HepG2 (cell line): ENCODE data around the gene SND1. TPM values are rescaled to one million over a fixed set of nuclear protein-coding genes. Genes with fewer than 3 reads are reported as not detected.

Experiments used
- BHLHE40 ChIP-seq: IDR thresholded peaks from 2 replicates; pipeline ENCODE4 v1.6.1; 2011; ENCODE audit warnings: low read length, improper control_type of control experiment
- HNF4G ChIP-seq, 2 experiments: sonication (generic) in 1 of 2; formaldehyde crosslinking in 1 of 2; IDR thresholded peaks; 2 replicates each; pipeline versions ENCODE4 v1.4.0 to v1.6.1; 2011 to 2020; ENCODE audit warnings: borderline replicate concordance in 2 of 2, low read depth in 2 of 2, mild to moderate bottlenecking in 2 of 2, low read length in 1 of 2, missing genetic modification reagents in 1 of 2, moderate library complexity in 1 of 2
- NCOA2 ChIP-seq: sonication (generic); formaldehyde crosslinking; IDR thresholded peaks from 2 replicates; pipeline ENCODE4 v1.8.0; 2022; ENCODE audit warnings: inconsistent platforms
- RBM22 ChIP-seq: fragments of 200-400 bp; formaldehyde crosslinking; optimal IDR thresholded peaks from 2 replicates; pipeline ENCODE3; 2017; ENCODE audit warnings: mild to moderate bottlenecking, low read length, moderate library complexity
- SAP130 ChIP-seq: IDR thresholded peaks from 2 replicates; pipeline ENCODE4 v1.6.1; 2016; ENCODE audit warnings: low read depth
- SIN3B ChIP-seq: fragments of 150-350 bp; IDR thresholded peaks from 2 replicates; pipeline ENCODE4 v1.6.1; 2014; ENCODE audit warnings: low read length
- TEAD3 ChIP-seq: optimal IDR thresholded peaks from 2 replicates; pipeline ENCODE3; 2016; ENCODE audit warnings: borderline replicate concordance
- ZNF263 ChIP-seq: sonication (generic); formaldehyde crosslinking; IDR thresholded peaks from 2 replicates; pipeline ENCODE4 v1.4.0; 2020; ENCODE audit warnings: missing genetic modification reagents
- ZNF891 ChIP-seq: sonication (generic); formaldehyde crosslinking; IDR thresholded peaks from 2 replicates; pipeline ENCODE4 v1.5.0; 2020; ENCODE audit warnings: mild to moderate bottlenecking, missing genetic modification reagents
- polyA plus RNA-seq, 8 experiments: library from polyadenylated mRNA; depleted of rRNA in 3 of 8; stranded (reverse) in 7 of 8; unstranded in 1 of 8; fragments of >200 nt; fragmentation: Illumina TruSeq in 4 of 8; extraction: Trizol in 4 of 8; gene quantifications; 2 replicates each; pipeline versions ENCODE4 v1.2.1 to v1.2.3, GENCODE V29; 2011 to 2016; ENCODE audit warnings: low read depth in 4 of 8, missing spikeins in 1 of 8, mixed read lengths in 1 of 8; ENCODE audit not compliant: insufficient read depth in 1 of 8
- total RNA-seq, 5 experiments: library from RNA; depleted of rRNA; stranded (reverse); fragments of >200 nt; fragmentation: Illumina TruSeq; extraction: Trizol; gene quantifications; 2 replicates each; pipeline ENCODE4 v1.2.3, GENCODE V29; 2016; ENCODE audit warnings: low read depth in 1 of 5
- TF ChIP-seq, protein P1 (sequence below): sonication (generic); formaldehyde crosslinking; IDR thresholded peaks from 2 replicates; pipeline ENCODE4 v1.4.0; 2020; ENCODE audit warnings: missing genetic modification reagents, borderline replicate concordance
- TF ChIP-seq, protein P2 (sequence below): IDR thresholded peaks from 2 replicates; pipeline ENCODE4 v1.4.0; 2020; ENCODE audit warnings: mild to moderate bottlenecking, missing genetic modification reagents
- TF ChIP-seq, protein P3 (sequence below): IDR thresholded peaks from 2 replicates; pipeline ENCODE4 v1.6.1; 2016; ENCODE audit warnings: low read depth, control low read depth
- TF ChIP-seq, protein P4 (sequence below): sonication (generic); formaldehyde crosslinking; IDR thresholded peaks from 2 replicates; pipeline ENCODE4 v1.4.0; 2020; ENCODE audit warnings: missing genetic modification reagents
- TF ChIP-seq, protein P5 (sequence below): sonication (generic); formaldehyde crosslinking; conservative IDR thresholded peaks from 2 replicates; pipeline ENCODE4 v1.4.0; 2020; ENCODE audit warnings: mild to moderate bottlenecking, missing genetic modification reagents, moderate library complexity

Gene SND1
- total and polyA plus RNA-seq, 2 of the 13 experiments (the other 11 are each of a cell fraction or from before 2014, with no cell fraction given) = 110 to 182 TPM

DNA sequence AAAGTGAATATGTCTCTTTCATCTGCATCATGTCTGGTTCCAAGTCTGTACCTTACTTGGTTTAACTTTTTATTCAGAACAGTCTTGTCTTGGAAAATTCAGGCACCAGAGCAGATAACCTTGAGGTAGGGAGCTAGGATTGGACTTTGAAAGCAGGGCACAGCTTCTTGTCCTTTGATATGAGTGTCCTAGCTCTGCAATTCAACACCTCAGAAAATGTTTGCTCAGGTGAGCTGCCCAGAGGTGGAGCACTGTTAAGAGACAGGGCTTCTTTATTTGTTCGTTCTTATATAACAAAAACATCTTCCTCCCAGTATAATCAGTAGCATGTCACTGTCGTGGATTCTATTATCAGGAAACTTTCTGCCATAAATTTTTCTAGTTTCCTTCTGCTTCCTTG, 260.9 kb downstream of the SND1 start (continued):
- TF ChIP-seq, protein P1, sequence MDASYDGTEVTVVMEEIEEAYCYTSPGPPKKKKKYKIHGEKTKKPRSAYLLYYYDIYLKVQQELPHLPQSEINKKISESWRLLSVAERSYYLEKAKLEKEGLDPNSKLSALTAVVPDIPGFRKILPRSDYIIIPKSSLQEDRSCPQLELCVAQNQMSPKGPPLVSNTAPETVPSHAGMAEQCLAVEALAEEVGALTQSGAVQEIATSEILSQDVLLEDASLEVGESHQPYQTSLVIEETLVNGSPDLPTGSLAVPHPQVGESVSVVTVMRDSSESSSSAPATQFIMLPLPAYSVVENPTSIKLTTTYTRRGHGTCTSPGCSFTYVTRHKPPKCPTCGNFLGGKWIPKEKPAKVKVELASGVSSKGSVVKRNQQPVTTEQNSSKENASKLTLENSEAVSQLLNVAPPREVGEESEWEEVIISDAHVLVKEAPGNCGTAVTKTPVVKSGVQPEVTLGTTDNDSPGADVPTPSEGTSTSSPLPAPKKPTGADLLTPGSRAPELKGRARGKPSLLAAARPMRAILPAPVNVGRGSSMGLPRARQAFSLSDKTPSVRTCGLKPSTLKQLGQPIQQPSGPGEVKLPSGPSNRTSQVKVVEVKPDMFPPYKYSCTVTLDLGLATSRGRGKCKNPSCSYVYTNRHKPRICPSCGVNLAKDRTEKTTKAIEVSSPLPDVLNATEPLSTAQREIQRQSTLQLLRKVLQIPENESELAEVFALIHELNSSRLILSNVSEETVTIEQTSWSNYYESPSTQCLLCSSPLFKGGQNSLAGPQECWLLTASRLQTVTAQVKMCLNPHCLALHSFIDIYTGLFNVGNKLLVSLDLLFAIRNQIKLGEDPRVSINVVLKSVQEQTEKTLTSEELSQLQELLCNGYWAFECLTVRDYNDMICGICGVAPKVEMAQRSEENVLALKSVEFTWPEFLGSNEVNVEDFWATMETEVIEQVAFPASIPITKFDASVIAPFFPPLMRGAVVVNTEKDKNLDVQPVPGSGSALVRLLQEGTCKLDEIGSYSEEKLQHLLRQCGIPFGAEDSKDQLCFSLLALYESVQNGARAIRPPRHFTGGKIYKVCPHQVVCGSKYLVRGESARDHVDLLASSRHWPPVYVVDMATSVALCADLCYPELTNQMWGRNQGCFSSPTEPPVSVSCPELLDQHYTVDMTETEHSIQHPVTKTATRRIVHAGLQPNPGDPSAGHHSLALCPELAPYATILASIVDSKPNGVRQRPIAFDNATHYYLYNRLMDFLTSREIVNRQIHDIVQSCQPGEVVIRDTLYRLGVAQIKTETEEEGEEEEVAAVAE (CRISPR knock-in tag) = no peak
- TF ChIP-seq HNF4G (IDR thresholded peaks at IDR 0.05; ENCODE audit: borderline replicate concordance, low read depth, low read length) = peak; percentile 56; the same call in 1 of the 2 replicates
- no peak for TF ChIP-seq HNF4G (CRISPR knock-in tag; IDR thresholded peaks at IDR 0.05; ENCODE audit: borderline replicate concordance, low read depth)
- TF ChIP-seq ZNF263 (CRISPR knock-in tag) = peak; percentile 62; the same call in 1 of the 2 replicates
- 0 out of 2 replicates have a peak, but pooled peaks have one; percentile 38 for TF ChIP-seq NCOA2 (CRISPR knock-in tag)
- TF ChIP-seq, protein P2, sequence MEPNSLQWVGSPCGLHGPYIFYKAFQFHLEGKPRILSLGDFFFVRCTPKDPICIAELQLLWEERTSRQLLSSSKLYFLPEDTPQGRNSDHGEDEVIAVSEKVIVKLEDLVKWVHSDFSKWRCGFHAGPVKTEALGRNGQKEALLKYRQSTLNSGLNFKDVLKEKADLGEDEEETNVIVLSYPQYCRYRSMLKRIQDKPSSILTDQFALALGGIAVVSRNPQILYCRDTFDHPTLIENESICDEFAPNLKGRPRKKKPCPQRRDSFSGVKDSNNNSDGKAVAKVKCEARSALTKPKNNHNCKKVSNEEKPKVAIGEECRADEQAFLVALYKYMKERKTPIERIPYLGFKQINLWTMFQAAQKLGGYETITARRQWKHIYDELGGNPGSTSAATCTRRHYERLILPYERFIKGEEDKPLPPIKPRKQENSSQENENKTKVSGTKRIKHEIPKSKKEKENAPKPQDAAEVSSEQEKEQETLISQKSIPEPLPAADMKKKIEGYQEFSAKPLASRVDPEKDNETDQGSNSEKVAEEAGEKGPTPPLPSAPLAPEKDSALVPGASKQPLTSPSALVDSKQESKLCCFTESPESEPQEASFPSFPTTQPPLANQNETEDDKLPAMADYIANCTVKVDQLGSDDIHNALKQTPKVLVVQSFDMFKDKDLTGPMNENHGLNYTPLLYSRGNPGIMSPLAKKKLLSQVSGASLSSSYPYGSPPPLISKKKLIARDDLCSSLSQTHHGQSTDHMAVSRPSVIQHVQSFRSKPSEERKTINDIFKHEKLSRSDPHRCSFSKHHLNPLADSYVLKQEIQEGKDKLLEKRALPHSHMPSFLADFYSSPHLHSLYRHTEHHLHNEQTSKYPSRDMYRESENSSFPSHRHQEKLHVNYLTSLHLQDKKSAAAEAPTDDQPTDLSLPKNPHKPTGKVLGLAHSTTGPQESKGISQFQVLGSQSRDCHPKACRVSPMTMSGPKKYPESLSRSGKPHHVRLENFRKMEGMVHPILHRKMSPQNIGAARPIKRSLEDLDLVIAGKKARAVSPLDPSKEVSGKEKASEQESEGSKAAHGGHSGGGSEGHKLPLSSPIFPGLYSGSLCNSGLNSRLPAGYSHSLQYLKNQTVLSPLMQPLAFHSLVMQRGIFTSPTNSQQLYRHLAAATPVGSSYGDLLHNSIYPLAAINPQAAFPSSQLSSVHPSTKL (CRISPR knock-in tag) = peak; percentile 80
- TF ChIP-seq SAP130 (CRISPR knock-in tag) = peak; percentile 18; the same call in 1 of the 2 replicates
- TF ChIP-seq, protein P3, sequence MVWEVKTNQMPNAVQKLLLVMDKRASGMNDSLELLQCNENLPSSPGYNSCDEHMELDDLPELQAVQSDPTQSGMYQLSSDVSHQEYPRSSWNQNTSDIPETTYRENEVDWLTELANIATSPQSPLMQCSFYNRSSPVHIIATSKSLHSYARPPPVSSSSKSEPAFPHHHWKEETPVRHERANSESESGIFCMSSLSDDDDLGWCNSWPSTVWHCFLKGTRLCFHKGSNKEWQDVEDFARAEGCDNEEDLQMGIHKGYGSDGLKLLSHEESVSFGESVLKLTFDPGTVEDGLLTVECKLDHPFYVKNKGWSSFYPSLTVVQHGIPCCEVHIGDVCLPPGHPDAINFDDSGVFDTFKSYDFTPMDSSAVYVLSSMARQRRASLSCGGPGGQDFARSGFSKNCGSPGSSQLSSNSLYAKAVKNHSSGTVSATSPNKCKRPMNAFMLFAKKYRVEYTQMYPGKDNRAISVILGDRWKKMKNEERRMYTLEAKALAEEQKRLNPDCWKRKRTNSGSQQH (CRISPR knock-in tag) = no peak
- TF ChIP-seq, protein P4, sequence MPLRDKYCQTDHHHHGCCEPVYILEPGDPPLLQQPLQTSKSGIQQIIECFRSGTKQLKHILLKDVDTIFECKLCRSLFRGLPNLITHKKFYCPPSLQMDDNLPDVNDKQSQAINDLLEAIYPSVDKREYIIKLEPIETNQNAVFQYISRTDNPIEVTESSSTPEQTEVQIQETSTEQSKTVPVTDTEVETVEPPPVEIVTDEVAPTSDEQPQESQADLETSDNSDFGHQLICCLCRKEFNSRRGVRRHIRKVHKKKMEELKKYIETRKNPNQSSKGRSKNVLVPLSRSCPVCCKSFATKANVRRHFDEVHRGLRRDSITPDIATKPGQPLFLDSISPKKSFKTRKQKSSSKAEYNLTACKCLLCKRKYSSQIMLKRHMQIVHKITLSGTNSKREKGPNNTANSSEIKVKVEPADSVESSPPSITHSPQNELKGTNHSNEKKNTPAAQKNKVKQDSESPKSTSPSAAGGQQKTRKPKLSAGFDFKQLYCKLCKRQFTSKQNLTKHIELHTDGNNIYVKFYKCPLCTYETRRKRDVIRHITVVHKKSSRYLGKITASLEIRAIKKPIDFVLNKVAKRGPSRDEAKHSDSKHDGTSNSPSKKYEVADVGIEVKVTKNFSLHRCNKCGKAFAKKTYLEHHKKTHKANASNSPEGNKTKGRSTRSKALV (CRISPR knock-in tag) = no peak
- TF ChIP-seq TEAD3 = peak; percentile 22
- TF ChIP-seq BHLHE40 = peak; percentile 71; the same call in 1 of the 2 replicates
- TF ChIP-seq RBM22 = peak; percentile 45
- TF ChIP-seq SIN3B = no peak
- TF ChIP-seq ZNF891 (CRISPR knock-in tag) = no peak
- TF ChIP-seq, protein P5, sequence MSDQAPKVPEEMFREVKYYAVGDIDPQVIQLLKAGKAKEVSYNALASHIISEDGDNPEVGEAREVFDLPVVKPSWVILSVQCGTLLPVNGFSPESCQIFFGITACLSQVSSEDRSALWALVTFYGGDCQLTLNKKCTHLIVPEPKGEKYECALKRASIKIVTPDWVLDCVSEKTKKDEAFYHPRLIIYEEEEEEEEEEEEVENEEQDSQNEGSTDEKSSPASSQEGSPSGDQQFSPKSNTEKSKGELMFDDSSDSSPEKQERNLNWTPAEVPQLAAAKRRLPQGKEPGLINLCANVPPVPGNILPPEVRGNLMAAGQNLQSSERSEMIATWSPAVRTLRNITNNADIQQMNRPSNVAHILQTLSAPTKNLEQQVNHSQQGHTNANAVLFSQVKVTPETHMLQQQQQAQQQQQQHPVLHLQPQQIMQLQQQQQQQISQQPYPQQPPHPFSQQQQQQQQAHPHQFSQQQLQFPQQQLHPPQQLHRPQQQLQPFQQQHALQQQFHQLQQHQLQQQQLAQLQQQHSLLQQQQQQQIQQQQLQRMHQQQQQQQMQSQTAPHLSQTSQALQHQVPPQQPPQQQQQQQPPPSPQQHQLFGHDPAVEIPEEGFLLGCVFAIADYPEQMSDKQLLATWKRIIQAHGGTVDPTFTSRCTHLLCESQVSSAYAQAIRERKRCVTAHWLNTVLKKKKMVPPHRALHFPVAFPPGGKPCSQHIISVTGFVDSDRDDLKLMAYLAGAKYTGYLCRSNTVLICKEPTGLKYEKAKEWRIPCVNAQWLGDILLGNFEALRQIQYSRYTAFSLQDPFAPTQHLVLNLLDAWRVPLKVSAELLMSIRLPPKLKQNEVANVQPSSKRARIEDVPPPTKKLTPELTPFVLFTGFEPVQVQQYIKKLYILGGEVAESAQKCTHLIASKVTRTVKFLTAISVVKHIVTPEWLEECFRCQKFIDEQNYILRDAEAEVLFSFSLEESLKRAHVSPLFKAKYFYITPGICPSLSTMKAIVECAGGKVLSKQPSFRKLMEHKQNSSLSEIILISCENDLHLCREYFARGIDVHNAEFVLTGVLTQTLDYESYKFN = 0 out of 2 replicates have a peak, but pooled peaks have one; percentile 27
